ENCODE measurements around the gene KRTAP4-2.

DNA sequence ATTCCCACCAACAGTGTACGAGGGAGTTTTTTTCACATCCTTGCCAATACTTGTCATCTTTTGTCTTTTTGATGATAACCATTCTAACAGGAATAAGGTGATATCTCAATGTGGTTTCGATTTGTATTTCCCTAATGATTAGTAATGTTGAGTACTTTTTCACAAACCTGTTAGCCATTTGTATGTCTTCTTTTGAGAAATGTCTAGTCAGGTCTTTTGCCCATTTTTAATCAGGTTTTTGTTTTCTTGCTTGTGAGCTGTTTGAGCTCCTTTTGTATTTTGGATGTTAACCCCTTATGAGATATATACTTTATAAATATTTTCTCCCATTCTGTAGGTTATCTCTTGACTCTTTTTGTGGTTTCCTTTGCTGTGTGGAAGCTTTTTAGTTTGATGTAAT is 26.5 kb downstream of the KRTAP4-2 start:
- TF ChIP-seq, protein P1, sequence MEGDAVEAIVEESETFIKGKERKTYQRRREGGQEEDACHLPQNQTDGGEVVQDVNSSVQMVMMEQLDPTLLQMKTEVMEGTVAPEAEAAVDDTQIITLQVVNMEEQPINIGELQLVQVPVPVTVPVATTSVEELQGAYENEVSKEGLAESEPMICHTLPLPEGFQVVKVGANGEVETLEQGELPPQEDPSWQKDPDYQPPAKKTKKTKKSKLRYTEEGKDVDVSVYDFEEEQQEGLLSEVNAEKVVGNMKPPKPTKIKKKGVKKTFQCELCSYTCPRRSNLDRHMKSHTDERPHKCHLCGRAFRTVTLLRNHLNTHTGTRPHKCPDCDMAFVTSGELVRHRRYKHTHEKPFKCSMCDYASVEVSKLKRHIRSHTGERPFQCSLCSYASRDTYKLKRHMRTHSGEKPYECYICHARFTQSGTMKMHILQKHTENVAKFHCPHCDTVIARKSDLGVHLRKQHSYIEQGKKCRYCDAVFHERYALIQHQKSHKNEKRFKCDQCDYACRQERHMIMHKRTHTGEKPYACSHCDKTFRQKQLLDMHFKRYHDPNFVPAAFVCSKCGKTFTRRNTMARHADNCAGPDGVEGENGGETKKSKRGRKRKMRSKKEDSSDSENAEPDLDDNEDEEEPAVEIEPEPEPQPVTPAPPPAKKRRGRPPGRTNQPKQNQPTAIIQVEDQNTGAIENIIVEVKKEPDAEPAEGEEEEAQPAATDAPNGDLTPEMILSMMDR (IDR thresholded peaks at IDR 0.05; ENCODE audit: low read length) = no peak
- TF ChIP-seq EZH2 (IDR thresholded peaks at IDR 0.05; ENCODE audit: borderline replicate concordance, low read length) = no peak

Measured in OCI-LY1 (cell line).